ENCODE results near the gene CDK14.

DNA sequence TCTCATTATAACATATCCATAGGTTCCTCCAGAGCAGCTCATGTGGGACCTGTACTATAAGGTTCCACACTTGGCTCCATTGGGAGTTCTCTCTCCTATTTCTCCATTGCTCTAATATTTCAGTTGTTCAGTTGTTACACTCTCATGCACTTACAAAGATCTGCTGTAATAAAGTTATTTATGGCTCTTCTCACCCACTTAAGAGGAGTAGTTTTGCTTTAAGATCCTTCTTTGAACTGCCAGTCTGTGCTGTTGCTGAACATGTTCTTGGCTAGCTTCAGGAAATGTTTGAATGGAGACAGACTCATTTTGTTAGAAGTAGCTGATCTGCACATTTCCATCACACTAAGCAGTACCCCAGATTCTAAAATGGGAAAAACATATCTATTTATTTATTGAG is 250.1 kb downstream of the CDK14 start:
- no peak for TF ChIP-seq EZH2 (IDR thresholded peaks at IDR 0.05; ENCODE audit: borderline replicate concordance, low read length)
- TF ChIP-seq, protein P1, sequence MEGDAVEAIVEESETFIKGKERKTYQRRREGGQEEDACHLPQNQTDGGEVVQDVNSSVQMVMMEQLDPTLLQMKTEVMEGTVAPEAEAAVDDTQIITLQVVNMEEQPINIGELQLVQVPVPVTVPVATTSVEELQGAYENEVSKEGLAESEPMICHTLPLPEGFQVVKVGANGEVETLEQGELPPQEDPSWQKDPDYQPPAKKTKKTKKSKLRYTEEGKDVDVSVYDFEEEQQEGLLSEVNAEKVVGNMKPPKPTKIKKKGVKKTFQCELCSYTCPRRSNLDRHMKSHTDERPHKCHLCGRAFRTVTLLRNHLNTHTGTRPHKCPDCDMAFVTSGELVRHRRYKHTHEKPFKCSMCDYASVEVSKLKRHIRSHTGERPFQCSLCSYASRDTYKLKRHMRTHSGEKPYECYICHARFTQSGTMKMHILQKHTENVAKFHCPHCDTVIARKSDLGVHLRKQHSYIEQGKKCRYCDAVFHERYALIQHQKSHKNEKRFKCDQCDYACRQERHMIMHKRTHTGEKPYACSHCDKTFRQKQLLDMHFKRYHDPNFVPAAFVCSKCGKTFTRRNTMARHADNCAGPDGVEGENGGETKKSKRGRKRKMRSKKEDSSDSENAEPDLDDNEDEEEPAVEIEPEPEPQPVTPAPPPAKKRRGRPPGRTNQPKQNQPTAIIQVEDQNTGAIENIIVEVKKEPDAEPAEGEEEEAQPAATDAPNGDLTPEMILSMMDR (IDR thresholded peaks at IDR 0.05; ENCODE audit: low read length), result no peak
